Measurements from ENCODE around the gene ITIH3.

Gene ITIH3

GRCh38 chr3:52816654-52817053 lies 22.1 kb downstream of the ITIH3 start:
- no peak for TF ChIP-seq SIN3A (IDR thresholded peaks at IDR 0.05; ENCODE audit: borderline replicate concordance, insufficient read depth, low read length)
- TF ChIP-seq REST (IDR thresholded peaks at IDR 0.05; ENCODE audit: insufficient read depth in 1 of 2, low read depth in 2 of 2, low read length in 2 of 2), result no peak
- no peak for TF ChIP-seq FOXP2 (optimal IDR thresholded peaks at IDR 0.05; ENCODE audit: borderline replicate concordance, extremely low read depth, extremely low read length, insufficient read depth)
- TF ChIP-seq POLR2AphosphoS5 (IDR thresholded peaks at IDR 0.05; ENCODE audit: low read depth, low read length), result no peak
- TF ChIP-seq TAF1 (IDR thresholded peaks at IDR 0.05; ENCODE audit: borderline replicate concordance, insufficient read depth, low read length), result no peak

GRCh38 chr3:52817221-52817620 lies 22.6 kb downstream of the ITIH3 start:
- TF ChIP-seq SIN3A (IDR thresholded peaks at IDR 0.05; ENCODE audit: borderline replicate concordance, insufficient read depth, low read length) (no peak), POLR2AphosphoS5 (IDR thresholded peaks at IDR 0.05; ENCODE audit: low read depth, low read length) (no peak), FOXP2 (optimal IDR thresholded peaks at IDR 0.05; ENCODE audit: borderline replicate concordance, extremely low read depth, extremely low read length, insufficient read depth) (no peak), TAF1 (IDR thresholded peaks at IDR 0.05; ENCODE audit: borderline replicate concordance, insufficient read depth, low read length) (no peak), REST (IDR thresholded peaks at IDR 0.05; ENCODE audit: insufficient read depth in 1 of 2, low read depth in 2 of 2, low read length in 2 of 2) (no peak)

GRCh38 chr3:52817860-52818259 lies 23.3 kb downstream of the ITIH3 start:
- TF ChIP-seq REST (IDR thresholded peaks at IDR 0.05; ENCODE audit: insufficient read depth in 1 of 2, low read depth in 2 of 2, low read length in 2 of 2) (no peak), POLR2AphosphoS5 (IDR thresholded peaks at IDR 0.05; ENCODE audit: low read depth, low read length) (no peak), SIN3A (IDR thresholded peaks at IDR 0.05; ENCODE audit: borderline replicate concordance, insufficient read depth, low read length) (no peak), TAF1 (IDR thresholded peaks at IDR 0.05; ENCODE audit: borderline replicate concordance, insufficient read depth, low read length) (no peak), FOXP2 (optimal IDR thresholded peaks at IDR 0.05; ENCODE audit: borderline replicate concordance, extremely low read depth, extremely low read length, insufficient read depth) (no peak)

GRCh38 chr3:52819936-52820335 lies 25.3 kb downstream of the ITIH3 start:
- TF ChIP-seq FOXP2 (optimal IDR thresholded peaks at IDR 0.05; ENCODE audit: borderline replicate concordance, extremely low read depth, extremely low read length, insufficient read depth), result no peak
- TF ChIP-seq TAF1 (IDR thresholded peaks at IDR 0.05; ENCODE audit: borderline replicate concordance, insufficient read depth, low read length), result no peak
- no peak for TF ChIP-seq REST (IDR thresholded peaks at IDR 0.05; ENCODE audit: insufficient read depth in 1 of 2, low read depth in 2 of 2, low read length in 2 of 2)
- no peak for TF ChIP-seq POLR2AphosphoS5 (IDR thresholded peaks at IDR 0.05; ENCODE audit: low read depth, low read length)
- no peak for TF ChIP-seq SIN3A (IDR thresholded peaks at IDR 0.05; ENCODE audit: borderline replicate concordance, insufficient read depth, low read length)

GRCh38 chr3:52820736-52821135 lies 26.1 kb downstream of the ITIH3 start:
- TF ChIP-seq POLR2AphosphoS5 (IDR thresholded peaks at IDR 0.05; ENCODE audit: low read depth, low read length), result no peak
- no peak for TF ChIP-seq SIN3A (IDR thresholded peaks at IDR 0.05; ENCODE audit: borderline replicate concordance, insufficient read depth, low read length)
- TF ChIP-seq FOXP2 (optimal IDR thresholded peaks at IDR 0.05; ENCODE audit: borderline replicate concordance, extremely low read depth, extremely low read length, insufficient read depth), result no peak
- TF ChIP-seq REST (IDR thresholded peaks at IDR 0.05; ENCODE audit: insufficient read depth in 1 of 2, low read depth in 2 of 2, low read length in 2 of 2), result no peak
- TF ChIP-seq TAF1 (IDR thresholded peaks at IDR 0.05; ENCODE audit: borderline replicate concordance, insufficient read depth, low read length), result no peak
